ENCODE measurements around the gene TUBG2.

Gene TUBG2

DNA sequence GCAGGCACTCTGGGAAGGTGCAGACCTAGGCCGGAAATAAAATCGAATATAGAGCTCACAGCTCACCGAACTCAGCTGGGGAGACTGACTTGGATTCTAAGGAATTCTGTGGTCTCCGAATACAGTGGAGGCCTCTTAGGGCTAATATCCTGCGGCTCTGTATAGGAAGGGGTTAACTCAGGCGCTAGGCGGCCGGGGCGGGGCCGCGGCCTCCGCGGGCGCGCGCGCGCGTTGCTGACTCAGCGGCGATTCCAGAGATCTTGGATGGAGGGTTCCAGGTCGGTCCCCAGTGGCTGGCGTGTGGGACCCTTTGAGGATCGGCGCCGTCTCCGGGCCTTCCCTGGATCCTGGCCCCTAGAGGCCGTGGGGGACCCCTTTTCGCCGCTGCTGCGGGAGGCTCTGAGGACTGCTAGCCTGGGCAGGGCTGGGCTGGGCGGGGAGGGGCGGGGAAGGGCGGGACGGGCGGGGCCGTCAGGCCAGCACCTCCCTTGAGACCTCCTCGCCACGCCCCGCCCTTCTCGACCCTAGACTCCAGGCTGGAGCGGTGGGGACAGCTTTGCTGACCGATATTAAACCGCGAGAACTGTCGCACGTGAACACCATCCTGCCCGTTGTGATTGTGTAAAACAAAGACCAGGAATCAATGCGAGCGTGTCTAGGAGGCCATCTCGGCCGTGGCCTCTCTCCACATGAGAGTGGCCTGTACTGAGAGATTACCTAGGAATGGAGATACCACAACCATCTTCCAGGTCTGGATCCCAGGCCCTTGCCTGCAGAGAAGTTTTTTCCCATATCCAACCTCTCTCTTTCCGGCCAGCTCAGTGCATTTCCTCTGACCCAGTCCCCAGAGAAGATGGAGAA is 19.1 kb downstream of the TUBG2 start:
- peak; percentile 81 for DNase-seq

DNA sequence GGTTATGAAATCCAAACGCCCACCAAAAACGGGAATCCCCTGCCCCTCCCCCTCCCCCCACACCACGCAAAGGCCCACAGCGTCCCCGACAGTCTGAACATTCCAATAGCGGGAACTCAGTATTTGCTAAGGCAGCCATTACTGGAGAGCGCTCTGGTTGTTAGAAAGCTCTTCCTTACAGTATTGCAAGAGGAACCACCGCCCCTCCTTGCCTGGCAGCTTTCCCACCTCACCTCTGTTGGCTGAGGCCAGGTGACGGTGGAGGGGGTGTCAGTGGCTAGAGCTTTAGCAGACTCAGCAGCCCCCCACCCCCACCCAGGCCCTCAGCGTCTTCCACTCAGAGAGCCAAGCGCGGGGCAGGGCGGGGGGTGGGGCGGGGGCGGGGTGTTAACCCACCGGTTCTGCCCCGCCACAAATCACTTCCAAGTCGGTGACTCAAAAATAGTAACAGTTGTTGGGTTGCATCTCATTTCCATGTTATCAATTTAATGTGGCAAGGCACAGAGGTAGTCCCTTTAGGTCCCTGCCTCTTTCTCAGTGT is 19.9 kb downstream of the TUBG2 start:
- peak; percentile 85 for DNase-seq

DNA sequence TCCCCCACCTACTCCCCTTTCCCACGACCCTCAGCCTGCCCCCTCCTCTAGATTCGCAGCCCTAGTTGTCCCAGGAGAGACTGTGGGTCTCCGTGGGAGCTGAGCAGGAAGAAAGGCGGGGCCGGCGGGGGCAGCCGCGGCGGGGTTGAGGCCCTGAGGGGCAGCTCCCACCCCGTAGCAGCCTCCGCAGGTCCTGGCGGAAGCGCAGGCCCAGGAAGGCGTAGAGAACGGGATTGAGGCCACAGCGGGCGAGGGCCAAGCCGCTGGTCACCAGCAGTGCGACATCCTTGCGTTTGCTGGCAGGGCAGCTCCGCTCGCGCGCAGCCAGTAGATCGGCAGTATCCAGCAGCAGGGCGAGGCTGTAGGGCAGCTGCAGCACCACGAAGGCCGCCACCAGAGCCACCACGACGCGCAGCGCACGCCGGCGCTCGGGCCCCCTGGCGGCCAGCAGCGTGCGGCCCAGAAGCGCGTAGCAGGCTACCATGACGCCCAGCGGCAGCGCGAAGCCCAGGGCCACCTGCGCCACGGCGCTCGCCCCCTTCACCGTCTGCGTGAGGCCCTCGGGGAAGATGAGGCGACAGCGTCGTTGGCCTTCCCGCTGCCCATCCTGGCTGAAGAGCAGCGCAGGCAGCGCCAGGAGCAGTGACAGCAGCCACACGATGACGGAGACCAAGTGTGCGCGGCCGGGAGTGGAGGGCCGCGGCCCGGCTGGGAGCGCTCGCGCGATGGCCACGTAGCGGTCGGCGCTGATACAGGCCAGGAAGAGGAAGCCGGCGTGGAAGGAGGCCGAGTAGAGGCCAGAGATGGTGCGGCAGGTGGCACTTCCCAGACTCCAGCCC is 20.6 kb downstream of the TUBG2 start:
- DNase-seq = peak; percentile 24

DNA sequence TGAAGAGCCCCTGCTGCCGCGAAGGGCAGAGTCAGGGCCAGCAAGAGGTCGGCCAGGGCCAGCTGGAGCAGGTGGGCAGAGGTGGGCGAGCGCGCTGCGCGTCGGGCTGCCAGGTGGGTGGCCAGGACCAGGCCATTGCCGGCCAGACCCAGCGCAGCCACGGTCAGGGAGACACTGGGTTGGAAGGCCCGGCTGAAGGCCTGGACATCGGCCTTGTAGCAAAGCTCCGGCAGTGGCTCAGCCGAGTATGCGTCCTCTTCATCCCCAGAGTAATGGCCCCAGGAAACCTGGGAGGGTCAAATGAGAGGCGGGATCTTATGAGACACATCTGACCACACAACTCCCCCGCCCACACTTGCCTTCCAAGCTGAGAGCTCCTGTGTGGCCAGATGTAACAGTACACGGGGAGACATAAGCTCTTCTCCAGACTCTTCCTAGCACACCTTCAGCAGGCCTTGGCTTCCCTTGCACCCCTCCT is 21.3 kb downstream of the TUBG2 start:
- DNase-seq = no peak

DNA sequence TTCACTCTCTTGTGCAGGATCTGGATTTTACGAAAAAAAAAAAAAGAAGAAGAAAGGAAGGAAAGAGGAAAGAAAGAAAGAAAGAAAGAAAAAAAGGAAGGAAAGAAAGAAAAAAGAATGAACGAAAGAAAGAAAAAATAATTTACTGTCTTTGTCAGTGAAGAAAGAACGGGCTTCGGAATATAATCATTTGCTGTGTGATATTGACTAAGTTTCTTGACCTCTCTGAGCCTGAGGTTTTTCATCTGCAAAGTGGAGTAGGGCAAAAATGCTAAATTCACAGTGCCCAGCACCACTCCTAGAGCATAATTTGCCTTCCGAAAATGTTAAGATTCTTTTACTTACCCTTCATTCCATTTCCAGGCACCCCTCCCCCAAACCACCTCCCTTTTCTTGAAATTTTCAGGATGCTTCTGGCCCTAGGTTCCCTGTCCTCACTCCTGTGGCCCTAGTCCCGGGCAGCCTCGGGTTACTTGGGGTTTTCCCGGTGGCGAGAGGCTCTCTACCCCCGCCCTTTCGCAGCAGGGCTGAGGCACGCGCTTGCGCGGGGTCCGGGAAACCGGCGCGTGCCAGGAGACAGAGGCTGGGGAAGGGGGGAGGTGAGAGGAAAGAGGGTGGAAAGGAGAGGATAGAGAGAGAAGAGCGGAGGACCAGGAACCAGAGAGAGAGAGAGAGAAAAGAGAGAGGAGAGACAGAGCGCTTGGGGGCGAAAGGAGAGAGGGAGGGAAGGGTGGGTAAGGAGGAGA is 23.1 kb downstream of the TUBG2 start, which contains the start of gene CNTNAP1:
TSS of gene CNTNAP1 (plus strand) at position 556 of the 746 bp plus-strand sequence. CDS start 299 bp downstream, outside the sequence.
- peak; percentile 68 for DNase-seq

DNA sequence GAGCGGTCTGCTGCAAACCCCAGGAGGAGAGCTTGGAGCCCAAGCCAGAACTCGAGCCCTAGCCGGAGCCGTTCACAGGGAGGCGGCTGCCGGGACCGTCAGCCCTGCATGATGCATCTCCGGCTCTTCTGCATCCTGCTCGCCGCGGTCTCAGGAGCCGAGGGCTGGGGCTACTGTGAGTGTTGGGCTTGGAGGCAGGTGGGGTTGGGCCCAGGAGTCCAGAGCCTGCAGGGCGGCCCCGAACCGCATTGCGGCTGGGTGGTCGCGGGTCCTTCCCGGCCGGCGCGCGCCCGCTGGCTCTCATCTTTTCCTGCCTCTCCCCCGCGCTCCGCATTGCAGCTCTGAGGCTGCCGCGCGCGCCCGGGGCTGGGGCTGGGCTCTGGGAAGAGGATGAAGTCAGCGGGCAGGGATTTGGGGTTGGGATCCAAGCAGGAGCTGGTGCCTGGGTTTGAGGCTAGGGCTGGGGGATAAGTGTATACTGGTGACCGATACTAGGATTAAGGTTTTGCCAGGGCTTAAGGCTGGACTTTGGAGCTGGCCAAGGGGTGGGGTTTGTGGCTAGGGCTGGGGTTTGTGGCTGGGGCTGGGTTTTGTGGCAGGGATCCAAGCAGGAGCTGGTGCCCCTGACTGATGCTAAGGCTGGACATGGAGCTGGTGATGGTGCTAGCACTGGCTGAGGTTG is 23.8 kb downstream of the TUBG2 start:
- DNase-seq = no peak

DNA sequence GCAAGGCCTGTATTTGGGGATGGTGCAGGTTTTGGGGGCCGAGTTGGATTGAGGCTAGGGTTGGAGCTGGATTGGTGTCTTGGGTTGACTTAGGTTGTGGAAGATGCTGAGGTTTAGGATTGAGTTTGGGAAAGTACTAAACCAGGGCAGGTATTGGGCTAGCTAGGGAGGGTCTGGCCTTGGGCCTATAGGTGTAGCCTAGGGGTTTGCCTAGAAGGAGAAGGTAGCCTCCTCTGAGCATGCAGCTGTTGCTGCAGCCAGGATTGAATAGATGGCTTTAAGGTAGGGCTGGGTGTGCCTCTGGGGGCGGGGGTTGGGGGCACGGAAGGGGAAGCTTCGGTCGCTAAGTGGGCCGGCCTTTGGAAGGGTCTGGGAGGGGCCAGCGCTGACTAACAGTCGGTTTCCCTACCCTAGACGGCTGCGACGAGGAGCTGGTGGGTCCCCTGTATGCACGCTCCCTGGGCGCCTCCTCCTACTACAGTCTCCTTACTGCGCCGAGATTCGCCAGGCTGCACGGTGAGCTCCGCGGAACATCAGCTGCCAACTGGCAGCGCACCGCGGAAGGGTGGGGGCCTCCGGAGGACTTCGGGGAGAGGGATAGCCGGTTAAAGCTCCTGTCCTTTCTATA is 24.4 kb downstream of the TUBG2 start:
- DNase-seq = no peak

DNA sequence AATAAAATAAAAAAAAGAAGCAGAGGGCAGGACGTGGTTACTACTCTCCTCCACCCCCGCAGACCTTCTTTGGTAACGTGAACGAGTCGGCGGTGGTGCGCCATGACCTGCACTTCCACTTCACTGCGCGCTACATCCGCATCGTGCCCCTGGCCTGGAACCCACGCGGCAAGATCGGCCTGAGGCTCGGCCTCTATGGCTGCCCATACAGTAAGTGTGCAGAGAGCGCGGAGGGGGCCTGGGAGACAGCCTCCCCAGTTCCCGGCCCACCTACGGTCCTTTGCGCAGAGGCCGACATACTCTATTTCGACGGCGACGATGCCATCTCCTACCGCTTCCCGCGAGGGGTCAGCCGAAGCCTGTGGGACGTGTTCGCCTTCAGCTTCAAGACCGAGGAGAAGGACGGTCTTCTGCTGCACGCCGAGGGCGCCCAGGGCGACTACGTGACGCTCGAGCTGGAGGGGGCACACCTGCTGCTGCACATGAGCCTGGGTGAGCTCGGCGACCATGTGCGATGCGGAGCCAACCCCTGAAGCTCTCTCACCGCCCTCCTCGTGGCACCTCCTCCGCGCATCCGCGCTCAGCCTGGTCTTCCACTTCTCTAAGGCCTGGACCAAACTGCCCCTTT is 26.0 kb downstream of the TUBG2 start:
- DNase-seq = no peak

DNA sequence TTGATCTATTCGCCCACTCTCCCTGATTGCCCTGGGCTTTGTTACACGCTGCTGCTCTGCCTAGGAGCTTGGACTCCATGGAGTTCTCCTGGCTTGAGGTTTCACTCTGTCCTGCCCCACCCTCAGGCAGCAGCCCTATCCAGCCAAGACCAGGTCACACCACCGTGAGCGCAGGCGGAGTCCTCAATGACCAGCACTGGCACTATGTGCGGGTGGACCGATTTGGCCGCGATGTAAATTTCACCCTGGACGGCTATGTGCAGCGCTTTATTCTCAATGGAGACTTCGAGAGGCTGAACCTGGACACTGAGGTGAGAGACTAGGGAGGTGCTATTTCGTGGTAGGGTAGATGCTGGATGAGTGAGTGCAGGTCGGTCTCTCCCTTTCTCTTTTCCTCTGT is 26.7 kb downstream of the TUBG2 start:
- DNase-seq = no peak

DNA sequence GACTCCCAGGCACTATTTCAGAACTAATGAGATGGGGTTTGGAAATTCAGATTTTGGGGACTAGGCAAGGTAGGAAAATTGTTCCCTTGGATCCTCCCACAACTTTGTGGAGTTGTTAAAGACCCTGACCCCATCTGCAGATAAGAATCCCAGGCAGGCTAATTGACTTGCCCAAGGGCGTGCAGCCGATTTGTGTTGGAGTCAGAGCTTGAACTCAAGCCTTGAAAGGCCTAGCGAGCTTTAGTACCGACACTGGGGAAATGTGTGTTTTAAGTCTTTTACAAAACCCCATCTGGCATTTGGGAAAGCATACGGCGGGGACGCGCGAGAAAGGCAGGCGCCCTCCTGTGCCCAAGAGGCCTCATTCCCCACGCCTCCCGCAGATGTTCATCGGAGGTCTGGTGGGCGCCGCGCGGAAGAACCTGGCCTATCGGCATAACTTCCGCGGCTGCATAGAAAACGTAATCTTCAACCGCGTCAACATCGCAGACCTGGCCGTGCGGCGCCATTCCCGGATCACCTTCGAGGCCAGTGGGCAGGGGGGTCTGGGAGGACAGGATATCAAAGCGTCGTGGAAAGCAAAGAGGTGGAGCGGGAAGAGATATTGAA is 27.5 kb downstream of the TUBG2 start:
- DNase-seq = peak; percentile 33

DNA sequence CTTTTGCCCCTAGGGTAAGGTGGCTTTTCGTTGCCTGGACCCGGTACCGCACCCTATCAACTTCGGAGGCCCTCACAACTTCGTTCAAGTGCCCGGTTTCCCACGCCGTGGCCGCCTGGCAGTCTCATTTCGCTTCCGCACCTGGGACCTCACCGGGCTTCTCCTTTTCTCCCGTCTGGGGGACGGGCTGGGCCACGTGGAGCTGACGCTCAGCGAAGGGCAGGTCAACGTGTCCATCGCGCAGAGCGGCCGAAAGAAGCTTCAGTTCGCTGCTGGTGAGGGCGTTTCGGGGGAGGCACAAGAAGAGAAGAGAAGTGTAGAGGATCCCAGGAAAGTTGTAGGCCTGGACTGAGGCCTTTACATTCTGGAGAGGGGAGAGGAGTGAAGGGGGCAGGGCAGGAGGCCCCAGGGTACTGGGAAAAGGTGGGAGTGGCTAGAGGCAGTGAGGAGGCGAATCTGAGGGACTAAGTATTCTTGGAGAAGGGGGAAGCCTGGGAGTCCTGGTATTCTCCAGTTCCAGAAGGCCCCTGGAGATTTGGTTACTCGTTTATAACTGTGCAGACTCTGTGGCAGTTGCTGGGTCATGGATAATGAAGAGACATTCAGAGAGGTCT is 28.7 kb downstream of the TUBG2 start:
- DNase-seq = no peak

DNA sequence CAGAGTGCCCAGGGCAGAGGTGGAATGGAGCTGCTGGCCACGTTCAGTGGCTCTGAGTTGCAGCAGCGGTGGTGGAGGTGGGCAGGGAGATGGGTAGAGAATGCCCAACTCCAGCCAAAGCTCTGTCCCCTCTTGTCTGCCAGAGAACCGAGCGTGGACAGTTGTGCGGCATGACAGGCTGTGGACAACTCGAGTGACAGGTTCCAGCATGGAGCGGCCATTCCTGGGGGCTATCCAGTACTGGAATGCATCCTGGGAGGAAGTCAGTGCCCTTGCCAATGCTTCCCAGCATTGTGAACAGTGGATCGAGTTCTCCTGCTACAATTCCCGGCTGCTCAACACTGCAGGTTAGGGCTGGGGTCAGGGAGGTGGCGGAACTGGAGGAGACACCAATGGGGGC is 31.5 kb downstream of the TUBG2 start:
- DNase-seq = no peak

DNA sequence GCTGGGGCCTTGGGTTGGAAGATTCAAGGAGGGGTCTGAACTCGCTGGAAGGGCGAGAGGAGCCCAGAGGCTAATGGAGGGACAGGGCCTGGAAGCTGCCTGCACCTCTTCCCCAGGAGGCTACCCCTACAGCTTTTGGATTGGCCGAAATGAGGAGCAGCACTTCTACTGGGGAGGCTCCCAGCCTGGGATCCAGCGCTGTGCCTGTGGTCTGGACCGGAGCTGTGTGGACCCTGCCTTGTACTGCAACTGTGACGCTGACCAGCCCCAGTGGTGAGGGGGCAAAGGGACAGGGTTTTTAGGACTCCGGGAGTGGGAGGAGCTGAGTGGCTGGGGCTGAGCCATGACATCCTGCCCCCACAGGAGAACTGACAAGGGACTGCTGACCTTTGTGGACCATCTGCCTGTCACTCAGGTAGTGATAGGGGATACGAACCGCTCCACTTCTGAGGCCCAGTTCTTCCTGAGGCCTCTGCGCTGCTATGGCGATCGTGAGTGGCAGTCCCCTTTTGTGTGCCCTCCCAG is 32.0 kb downstream of the TUBG2 start:
- no peak for DNase-seq

DNA sequence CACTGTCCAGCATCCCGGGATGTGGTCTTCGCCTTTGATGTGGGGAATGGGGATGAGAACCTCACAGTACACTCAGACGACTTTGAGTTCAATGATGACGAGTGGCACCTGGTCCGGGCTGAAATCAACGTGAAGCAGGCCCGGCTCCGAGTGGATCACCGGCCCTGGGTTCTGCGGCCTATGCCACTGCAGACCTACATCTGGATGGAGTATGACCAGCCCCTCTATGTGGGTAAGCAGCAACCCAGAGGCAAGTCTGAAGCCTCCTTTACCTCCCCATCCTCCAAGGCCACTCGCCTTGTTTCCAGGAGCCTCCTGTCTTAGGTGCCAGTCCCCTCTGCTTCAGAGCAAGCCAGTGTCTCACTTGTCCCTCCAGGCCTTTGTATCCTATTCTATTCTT is 33.4 kb downstream of the TUBG2 start:
- no peak for DNase-seq

DNA sequence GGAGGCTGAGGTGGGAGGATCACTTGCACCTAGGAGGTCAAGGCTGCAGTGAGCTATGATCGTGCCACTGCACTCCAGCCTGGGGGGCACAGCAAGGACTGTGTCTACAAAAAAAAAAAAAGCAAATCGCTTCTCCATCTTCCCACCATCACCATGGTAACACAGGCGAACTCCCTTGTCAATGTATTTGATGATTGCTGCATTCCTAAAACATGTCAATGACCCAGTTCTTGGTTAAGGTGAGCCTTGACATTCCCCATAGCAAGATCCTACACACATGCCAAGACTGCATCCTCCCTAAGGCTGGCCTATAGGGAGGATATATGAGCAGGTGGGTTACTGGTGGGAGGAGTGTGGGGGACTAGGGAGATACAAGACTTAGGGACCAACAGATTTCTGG is 35.4 kb downstream of the TUBG2 start:
- DNase-seq = no peak

DNA sequence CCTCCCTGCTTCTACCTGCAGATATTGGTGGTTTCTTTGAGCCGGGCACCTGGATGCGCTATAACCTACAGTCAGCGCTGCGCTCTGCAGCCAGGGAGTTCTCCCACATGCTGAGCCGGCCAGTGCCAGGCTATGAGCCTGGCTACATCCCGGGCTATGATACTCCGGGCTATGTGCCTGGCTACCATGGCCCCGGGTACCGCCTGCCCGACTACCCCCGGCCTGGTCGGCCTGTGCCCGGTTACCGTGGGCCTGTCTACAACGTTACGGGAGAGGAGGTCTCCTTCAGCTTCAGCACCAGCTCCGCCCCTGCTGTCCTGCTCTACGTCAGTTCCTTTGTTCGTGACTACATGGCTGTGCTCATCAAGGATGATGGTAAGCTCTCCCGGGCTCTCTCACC is 36.4 kb downstream of the TUBG2 start:
- DNase-seq = no peak

DNA sequence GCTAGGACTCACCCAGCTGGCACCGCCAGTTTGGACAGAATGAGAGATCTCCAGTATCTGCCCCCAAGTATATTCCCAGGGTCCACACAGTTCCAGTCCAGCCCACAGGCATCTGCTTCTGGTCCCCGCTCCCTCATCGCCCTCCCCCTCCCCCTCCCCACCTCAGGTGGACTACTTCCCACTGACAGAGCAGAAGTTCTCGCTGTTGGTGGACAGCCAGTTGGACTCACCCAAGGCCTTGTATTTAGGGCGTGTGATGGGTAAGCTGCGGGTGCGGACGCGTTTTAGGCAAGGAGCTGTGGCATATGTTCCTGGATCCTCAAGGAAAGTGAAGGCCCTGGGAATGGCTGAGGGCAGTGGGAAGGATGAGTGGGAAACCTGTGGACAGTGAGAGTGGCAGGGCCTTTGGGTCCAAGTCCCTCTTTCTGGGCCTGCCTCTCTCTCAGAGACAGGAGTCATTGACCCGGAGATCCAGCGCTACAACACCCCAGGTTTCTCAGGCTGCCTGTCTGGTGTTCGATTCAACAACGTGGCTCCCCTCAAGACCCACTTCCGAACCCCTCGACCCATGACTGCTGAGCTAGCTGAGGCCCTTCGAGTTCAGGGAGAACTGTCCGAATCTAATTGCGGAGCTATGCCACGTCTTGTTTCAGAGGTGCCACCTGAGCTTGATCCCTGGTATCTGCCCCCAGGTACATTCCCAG is 38.2 kb downstream of the TUBG2 start:
- no peak for DNase-seq

DNA sequence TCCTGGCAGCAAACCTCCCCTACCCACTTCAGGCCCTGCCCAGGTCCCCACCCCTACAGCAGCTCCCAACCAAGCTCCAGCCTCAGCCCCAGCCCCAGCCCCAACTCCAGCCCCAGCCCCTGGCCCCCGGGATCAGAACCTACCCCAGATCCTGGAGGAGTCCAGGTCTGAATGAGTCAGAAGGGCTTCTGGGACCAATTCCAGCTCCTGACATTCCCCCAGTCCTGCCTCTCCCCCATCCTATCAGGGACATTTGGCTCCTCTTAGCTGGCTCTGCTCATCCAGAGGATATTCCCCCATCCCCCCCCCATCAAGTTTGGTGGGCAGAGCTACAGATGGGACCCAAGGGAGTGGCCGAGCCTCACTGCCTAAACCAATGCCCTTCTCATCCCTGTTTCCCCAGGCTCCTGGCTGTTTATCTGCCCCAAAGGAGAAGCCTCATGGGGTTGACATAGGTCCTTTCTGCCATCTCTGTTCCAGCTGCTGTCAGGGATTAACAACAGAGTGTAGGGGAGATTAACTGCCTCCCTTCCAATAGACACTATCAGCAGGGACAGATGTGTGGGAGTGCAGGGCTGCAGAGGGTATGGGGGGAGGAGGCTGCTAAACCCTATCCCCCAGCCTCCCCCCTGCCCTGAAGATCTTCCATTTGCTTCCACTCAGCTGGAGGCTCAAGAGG is 39.8 kb downstream of the TUBG2 start:
- no peak for DNase-seq

DNA sequence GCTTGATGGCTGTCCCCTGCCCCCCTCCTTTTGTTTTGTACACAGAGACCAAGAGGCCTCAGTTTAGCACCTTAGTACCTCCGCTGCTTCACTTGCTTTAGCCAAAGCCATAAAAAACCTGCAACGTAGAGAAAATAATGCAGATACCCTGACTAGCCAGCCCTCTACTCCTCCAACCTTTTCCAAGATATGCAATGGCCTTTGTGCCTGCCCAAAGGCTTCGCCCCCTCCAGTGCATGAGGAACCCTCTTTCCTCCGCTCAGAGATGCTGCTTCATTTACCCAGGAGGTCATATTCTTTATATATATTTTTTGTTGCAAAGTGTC is 40.3 kb downstream of the TUBG2 start:
- no peak for DNase-seq

Measured in NCI-H1694 (cell line).